GM12878 (cell line): Measurements from ENCODE around the gene MGAT5. TPM values are rescaled to one million over a fixed set of nuclear protein-coding genes. Genes with fewer than 3 reads are reported as not detected.
A peak's percentile ranks its signal among the peaks of the same experiment; 100 is the strongest.

Experiments
- EGR1 ChIP-seq, 2 experiments: IDR thresholded peaks; 1 replicate in 1 of 2; 2 replicates in 1 of 2; pipeline ENCODE4 v1.6.1; 2011 to 2012; ENCODE audit warnings: low read depth in 2 of 2, low read length in 2 of 2, borderline replicate concordance in 1 of 2, mild to moderate bottlenecking in 1 of 2, moderate library complexity in 1 of 2
- FOXK2 ChIP-seq: fragments of 450-650 bp; IDR thresholded peaks from 2 replicates; pipeline ENCODE4 v1.6.1; 2017; ENCODE audit warnings: mild to moderate bottlenecking, moderate library complexity
- GABPA ChIP-seq: IDR thresholded peaks from 2 replicates; pipeline ENCODE4 v1.6.1; 2014; ENCODE audit warnings: antibody characterized with exemption, low read depth, mild to moderate bottlenecking, inconsistent platforms
- IRF5 ChIP-seq: fragments of 450-650 bp; IDR thresholded peaks from 2 replicates; pipeline ENCODE4 v1.6.1; 2017; ENCODE audit warnings: borderline replicate concordance
- MYB ChIP-seq: fragments of 150-350 bp; IDR thresholded peaks from 2 replicates; pipeline ENCODE4 v1.6.1; 2014; ENCODE audit warnings: mild to moderate bottlenecking, low read depth, low read length, borderline replicate concordance
- MYC ChIP-seq: IDR thresholded peaks from 2 replicates; pipeline ENCODE4 v1.6.1; 2011; ENCODE audit warnings: mild to moderate bottlenecking, low read length, moderate library complexity, inconsistent platforms; ENCODE audit not compliant: insufficient read depth, insufficient replicate concordance, insufficient read length, severe bottlenecking
- NFYA ChIP-seq: IDR thresholded peaks from 2 replicates; pipeline ENCODE4 v1.6.1; 2011; ENCODE audit warnings: low read depth, mild to moderate bottlenecking, low read length, improper control_type of control experiment, borderline replicate concordance
- NKRF ChIP-seq: fragments of 450-650 bp; conservative IDR thresholded peaks from 2 replicates; pipeline ENCODE4 v1.6.1; 2017; ENCODE audit warnings: mild to moderate bottlenecking, moderate library complexity
- NRF1 ChIP-seq: conservative IDR thresholded peaks from 2 replicates; pipeline ENCODE4 v1.6.1; 2011; ENCODE audit warnings: mild to moderate bottlenecking, low read depth, low read length, improper control_type of control experiment
- RCOR1 ChIP-seq: conservative IDR thresholded peaks from 2 replicates; pipeline ENCODE4 v1.6.1; 2012; ENCODE audit warnings: low read depth, low read length, improper control_type of control experiment
- SMARCA5 ChIP-seq: fragments of 450-650 bp; IDR thresholded peaks from 2 replicates; pipeline ENCODE4 v1.6.1; 2017; ENCODE audit warnings: mild to moderate bottlenecking
- SREBF2 ChIP-seq: IDR thresholded peaks from 2 replicates; pipeline ENCODE4 v1.6.1; 2012; ENCODE audit warnings: mild to moderate bottlenecking, low read length
- TARDBP ChIP-seq: IDR thresholded peaks from 2 replicates; pipeline ENCODE4 v1.6.1; 2016; ENCODE audit warnings: borderline replicate concordance
- TBL1XR1 ChIP-seq: IDR thresholded peaks from 2 replicates; pipeline ENCODE4 v1.6.1; 2012; ENCODE audit warnings: low read depth, low read length, improper control_type of control experiment
- YY1 ChIP-seq: IDR thresholded peaks from 2 replicates; pipeline ENCODE4 v1.6.1; 2011; ENCODE audit warnings: low read depth, mild to moderate bottlenecking, low read length
- ZBED1 ChIP-seq: IDR thresholded peaks from 2 replicates; pipeline ENCODE4 v1.6.1; 2016; ENCODE audit warnings: borderline replicate concordance
- ZNF384 ChIP-seq: IDR thresholded peaks from 2 replicates; pipeline ENCODE4 v1.6.1; 2012; ENCODE audit warnings: low read depth, mild to moderate bottlenecking, low read length, improper control_type of control experiment, borderline replicate concordance
- polyA plus RNA-seq, 11 experiments: library from polyadenylated mRNA; depleted of rRNA in 4 of 11; unstranded in 6 of 11; stranded (reverse) in 5 of 11; fragments of >200 nt; fragmentation: Nextera tagmentation in 4 of 11; fragmentation: Illumina TruSeq in 1 of 11; extraction: Ambion mirVana in 4 of 11; extraction: Trizol in 1 of 11; gene quantifications; 1 replicate in 1 of 11; 2 replicates in 10 of 11; pipeline versions ENCODE4 v1.2.1 to v1.2.3, GENCODE V29; 2011 to 2016; ENCODE audit warnings: inconsistent platforms in 2 of 11, missing spikeins in 2 of 11, low read depth in 1 of 11
- total RNA-seq, 4 experiments: library from RNA; depleted of rRNA in 3 of 4; stranded (reverse); fragments of >200 nt in 3 of 4; fragmentation: Illumina TruSeq in 1 of 4; extraction: Trizol in 1 of 4; gene quantifications; 2 replicates each; pipeline versions ENCODE4 v1.2.1 to v1.2.3, GENCODE V29; 2013 to 2021
- TF ChIP-seq, protein P1 (sequence below): IDR thresholded peaks from 2 replicates; pipeline ENCODE4 v1.6.1; 2012; ENCODE audit warnings: mild to moderate bottlenecking, low read depth, low read length
- TF ChIP-seq, protein P2 (sequence below): fragments of 450-650 bp; formaldehyde crosslinking; IDR thresholded peaks from 2 replicates; pipeline ENCODE4 v1.5.0; 2022; ENCODE audit warnings: mild to moderate bottlenecking, missing genetic modification characterization

The MGAT5 gene
- total and polyA plus RNA-seq, 10 of the 15 experiments (the other 5 are each of a cell fraction or from before 2014, with no cell fraction given): 4.9 to 104 (median 36.2) TPM

DNA sequence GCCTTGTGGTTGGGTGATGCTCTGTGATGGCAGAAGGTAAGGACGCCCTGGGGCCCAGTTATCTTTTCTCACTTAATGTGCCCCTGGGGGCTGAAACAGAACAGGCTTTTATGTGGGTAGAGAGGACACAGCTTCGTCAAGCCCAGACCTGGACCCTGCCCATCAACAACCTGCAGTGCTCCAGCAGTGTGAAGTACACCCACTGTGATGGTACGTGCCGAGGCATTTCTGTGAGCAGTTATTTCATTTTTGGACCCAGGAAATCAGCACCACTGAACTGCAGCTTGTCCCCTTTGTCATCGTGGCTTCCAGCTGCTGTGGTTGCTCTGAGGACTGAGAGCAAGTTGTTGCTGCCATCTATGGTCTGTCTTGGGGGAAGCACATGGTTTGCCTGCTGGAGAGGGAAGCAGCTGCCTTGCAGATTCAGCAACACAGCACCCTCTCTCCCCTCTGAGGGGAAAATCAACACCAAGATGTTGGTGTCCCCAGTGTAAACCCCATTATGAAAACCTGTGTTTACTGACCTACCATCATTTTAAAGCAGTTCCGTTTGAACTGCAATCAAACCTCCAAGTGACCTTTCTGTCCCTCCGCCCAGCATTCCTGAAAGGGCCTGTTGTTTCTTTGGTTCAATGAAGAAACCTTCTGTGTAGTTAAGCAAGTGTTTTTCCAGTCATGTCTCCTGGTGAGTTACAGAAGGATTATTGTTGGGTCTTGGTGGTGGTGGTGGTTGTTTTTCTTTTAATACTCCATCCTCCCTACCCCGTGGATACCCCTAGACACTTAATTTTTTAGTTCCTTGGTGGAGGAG lies 158.2 kb downstream of the MGAT5 start (continued):
- TF ChIP-seq NKRF: no peak
- TF ChIP-seq MYC: no peak
- no peak for TF ChIP-seq SREBF2
- 0 out of 2 replicates have a peak, but pooled peaks have one; percentile 28 for TF ChIP-seq TBL1XR1
- 0 out of 2 replicates have a peak, but pooled peaks have one; percentile 31 for TF ChIP-seq RCOR1
- TF ChIP-seq ZNF384: no peak
- TF ChIP-seq NRF1: no peak
- TF ChIP-seq, protein P1, sequence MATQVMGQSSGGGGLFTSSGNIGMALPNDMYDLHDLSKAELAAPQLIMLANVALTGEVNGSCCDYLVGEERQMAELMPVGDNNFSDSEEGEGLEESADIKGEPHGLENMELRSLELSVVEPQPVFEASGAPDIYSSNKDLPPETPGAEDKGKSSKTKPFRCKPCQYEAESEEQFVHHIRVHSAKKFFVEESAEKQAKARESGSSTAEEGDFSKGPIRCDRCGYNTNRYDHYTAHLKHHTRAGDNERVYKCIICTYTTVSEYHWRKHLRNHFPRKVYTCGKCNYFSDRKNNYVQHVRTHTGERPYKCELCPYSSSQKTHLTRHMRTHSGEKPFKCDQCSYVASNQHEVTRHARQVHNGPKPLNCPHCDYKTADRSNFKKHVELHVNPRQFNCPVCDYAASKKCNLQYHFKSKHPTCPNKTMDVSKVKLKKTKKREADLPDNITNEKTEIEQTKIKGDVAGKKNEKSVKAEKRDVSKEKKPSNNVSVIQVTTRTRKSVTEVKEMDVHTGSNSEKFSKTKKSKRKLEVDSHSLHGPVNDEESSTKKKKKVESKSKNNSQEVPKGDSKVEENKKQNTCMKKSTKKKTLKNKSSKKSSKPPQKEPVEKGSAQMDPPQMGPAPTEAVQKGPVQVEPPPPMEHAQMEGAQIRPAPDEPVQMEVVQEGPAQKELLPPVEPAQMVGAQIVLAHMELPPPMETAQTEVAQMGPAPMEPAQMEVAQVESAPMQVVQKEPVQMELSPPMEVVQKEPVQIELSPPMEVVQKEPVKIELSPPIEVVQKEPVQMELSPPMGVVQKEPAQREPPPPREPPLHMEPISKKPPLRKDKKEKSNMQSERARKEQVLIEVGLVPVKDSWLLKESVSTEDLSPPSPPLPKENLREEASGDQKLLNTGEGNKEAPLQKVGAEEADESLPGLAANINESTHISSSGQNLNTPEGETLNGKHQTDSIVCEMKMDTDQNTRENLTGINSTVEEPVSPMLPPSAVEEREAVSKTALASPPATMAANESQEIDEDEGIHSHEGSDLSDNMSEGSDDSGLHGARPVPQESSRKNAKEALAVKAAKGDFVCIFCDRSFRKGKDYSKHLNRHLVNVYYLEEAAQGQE: no peak
- no peak for TF ChIP-seq TARDBP
- TF ChIP-seq SMARCA5: peak; percentile 85
- peak in 1 of 2 experiments; percentile 28; a peak in 1 of 3 replicates for TF ChIP-seq EGR1 (IDR thresholded peaks at IDR 0.05; ENCODE audit: borderline replicate concordance in 1 of 2, low read depth in 2 of 2, low read length in 2 of 2)
- TF ChIP-seq FOXK2: no peak
- TF ChIP-seq NFYA: no peak
- peak; percentile 71 for TF ChIP-seq YY1
- TF ChIP-seq ZBED1: no peak
- TF ChIP-seq, protein P2, sequence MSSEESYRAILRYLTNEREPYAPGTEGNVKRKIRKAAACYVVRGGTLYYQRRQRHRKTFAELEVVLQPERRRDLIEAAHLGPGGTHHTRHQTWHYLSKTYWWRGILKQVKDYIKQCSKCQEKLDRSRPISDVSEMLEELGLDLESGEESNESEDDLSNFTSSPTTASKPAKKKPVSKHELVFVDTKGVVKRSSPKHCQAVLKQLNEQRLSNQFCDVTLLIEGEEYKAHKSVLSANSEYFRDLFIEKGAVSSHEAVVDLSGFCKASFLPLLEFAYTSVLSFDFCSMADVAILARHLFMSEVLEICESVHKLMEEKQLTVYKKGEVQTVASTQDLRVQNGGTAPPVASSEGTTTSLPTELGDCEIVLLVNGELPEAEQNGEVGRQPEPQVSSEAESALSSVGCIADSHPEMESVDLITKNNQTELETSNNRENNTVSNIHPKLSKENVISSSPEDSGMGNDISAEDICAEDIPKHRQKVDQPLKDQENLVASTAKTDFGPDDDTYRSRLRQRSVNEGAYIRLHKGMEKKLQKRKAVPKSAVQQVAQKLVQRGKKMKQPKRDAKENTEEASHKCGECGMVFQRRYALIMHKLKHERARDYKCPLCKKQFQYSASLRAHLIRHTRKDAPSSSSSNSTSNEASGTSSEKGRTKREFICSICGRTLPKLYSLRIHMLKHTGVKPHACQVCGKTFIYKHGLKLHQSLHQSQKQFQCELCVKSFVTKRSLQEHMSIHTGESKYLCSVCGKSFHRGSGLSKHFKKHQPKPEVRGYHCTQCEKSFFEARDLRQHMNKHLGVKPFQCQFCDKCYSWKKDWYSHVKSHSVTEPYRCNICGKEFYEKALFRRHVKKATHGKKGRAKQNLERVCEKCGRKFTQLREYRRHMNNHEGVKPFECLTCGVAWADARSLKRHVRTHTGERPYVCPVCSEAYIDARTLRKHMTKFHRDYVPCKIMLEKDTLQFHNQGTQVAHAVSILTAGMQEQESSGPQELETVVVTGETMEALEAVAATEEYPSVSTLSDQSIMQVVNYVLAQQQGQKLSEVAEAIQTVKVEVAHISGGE (CRISPR knock-in tag): no peak
- TF ChIP-seq IRF5: no peak
- TF ChIP-seq GABPA: no peak
- TF ChIP-seq MYB: no peak
